Endodermal cell (in vitro differentiated cells): ENCODE data around the gene FGR. TPM values are rescaled to one million over a fixed set of nuclear protein-coding genes. Genes with fewer than 3 reads are reported as not detected.
"Not testable (repeated sequence)": the region's sequence is repeated elsewhere in the genome, so short reads cannot be mapped to it uniquely, and the experiment has no call there.

Source experiments
- DNase-seq: peaks from one replicate; pipeline ENCODE4 v3.0.0-alpha.2; 2017
- H3K27ac ChIP-seq: 2 replicates; pipeline ENCODE4 v1.5.1; 2013; ENCODE audit warnings: mild to moderate bottlenecking, low read depth, low read length, moderate library complexity
- H3K27me3 ChIP-seq: 2 replicates; pipeline ENCODE4 v1.6.1; 2013; ENCODE audit warnings: mild to moderate bottlenecking, low read length, moderate library complexity; ENCODE audit not compliant: insufficient read depth, control insufficient read depth, poor library complexity, severe bottlenecking
- H3K36me3 ChIP-seq: 2 replicates; pipeline ENCODE4 v1.7.0; 2013; ENCODE audit warnings: mild to moderate bottlenecking, low read length, moderate library complexity; ENCODE audit not compliant: control insufficient read depth, insufficient read depth
- H3K4me1 ChIP-seq: one replicate; pipeline ENCODE4 v1.7.0; 2013; ENCODE audit warnings: low read length; ENCODE audit not compliant: control insufficient read depth, insufficient read depth
- H3K4me3 ChIP-seq: 2 replicates; pipeline ENCODE4 v1.5.1; 2013; ENCODE audit warnings: mild to moderate bottlenecking, low read length, moderate library complexity
- H3K9ac ChIP-seq: 2 replicates; pipeline ENCODE4 v1.6.1; 2013; ENCODE audit warnings: mild to moderate bottlenecking, low read length, moderate library complexity; ENCODE audit not compliant: poor library complexity, severe bottlenecking; ENCODE audit errors: extremely low read depth
- H3K9me3 ChIP-seq: 2 replicates; pipeline ENCODE4 v1.6.1; 2013; ENCODE audit warnings: mild to moderate bottlenecking, low read length, moderate library complexity; ENCODE audit not compliant: control insufficient read depth
- H3K27ac Mint-ChIP-seq: 2 replicates; pipeline ENCODE4 v1.8.0; 2020; ENCODE audit warnings: mixed read lengths
- H3K27me3 Mint-ChIP-seq: 2 replicates; pipeline ENCODE4 v1.8.0; 2021; ENCODE audit warnings: mild to moderate bottlenecking, mixed read lengths; ENCODE audit not compliant: insufficient read depth
- H3K36me3 Mint-ChIP-seq: 2 replicates; pipeline ENCODE4 v1.8.0; 2020; ENCODE audit warnings: low read depth, mixed read lengths
- H3K4me1 Mint-ChIP-seq: 2 replicates; pipeline ENCODE4 v1.8.0; 2020; ENCODE audit warnings: mixed read lengths
- H3K4me3 Mint-ChIP-seq: 2 replicates; pipeline ENCODE4 v1.8.0; 2020; ENCODE audit warnings: mild to moderate bottlenecking, moderate library complexity, mixed read lengths
- H3K9me3 Mint-ChIP-seq: 2 replicates; pipeline ENCODE4 v1.8.0; 2020; ENCODE audit warnings: mild to moderate bottlenecking, mixed read lengths
- CTCF ChIP-seq: fragments of 200-600 bp; sonication (generic); conservative IDR thresholded peaks from 2 replicates; pipeline ENCODE4 v1.5.0; 2021; ENCODE audit warnings: antibody characterized with exemption, mild to moderate bottlenecking
- WGBS, 2 experiments: methylation state at CpG; one replicate each; pipeline versions ENCODE4 v1.1.5 to v1.1.7; 2013; ENCODE audit warnings: missing lambda C conversion rate in 2 of 2, mixed read lengths in 1 of 2; ENCODE audit not compliant: insufficient coverage in 1 of 2, insufficient read length in 1 of 2; 5-methylcytosine and 5-hydroxymethylcytosine counted together
- total RNA-seq, 2 donors: library from RNA; stranded (reverse); fragmentation: NEBNext Ultra II Directional in 1 of 2; extraction: Animal tissue kit (Norgen Biotek cat#: 25700) in 1 of 2; gene quantifications; 2 replicates in 1 of 2; 3 replicates in 1 of 2; pipeline ENCODE4 v1.2.1, GENCODE V29; 2021

Gene FGR
- total RNA-seq, 2 donors from 2014 or later, result not detected

GRCh38 chr1:27632387-27633297, 2.3 kb downstream of the FGR start:
- Mint-ChIP-seq H3K36me3 (no peaks in the 10 kb centered on the region), H3K4me1 (no peaks in the 10 kb centered on the region), H3K27ac (no peak overlapping the region), H3K4me3 (no peak overlapping the region), H3K27me3 (peaks cover 39% of the 10 kb centered on the region), H3K9me3 (no peaks in the 10 kb centered on the region)
- Histone ChIP-seq H3K36me3 (no peaks in the 10 kb centered on the region), H3K4me1 (no peaks in the 10 kb centered on the region), H3K27ac (no peak overlapping the region), H3K9ac (no peak overlapping the region), H3K9me3 (no peaks in the 10 kb centered on the region), H3K27me3 (peaks cover 20% of the 10 kb centered on the region), H3K4me3 (no peak overlapping the region)
- WGBS, 2 experiments, result 89 to 92% methylated on average over 4 to 14 of the region's 14 CpGs
- TF ChIP-seq CTCF, result no peak
- DNase-seq, result no peak

- Histone ChIP-seq H3K36me3 (no peaks in the 10 kb centered on the region), H3K4me1 (no peaks in the 10 kb centered on the region), H3K27ac (no peak overlapping the region), H3K9me3 (no peaks in the 10 kb centered on the region), H3K4me3 (no peak overlapping the region), H3K9ac (no peak overlapping the region), H3K27me3 (peaks cover 20% of the 10 kb centered on the region)
- no peak for TF ChIP-seq CTCF
- Mint-ChIP-seq H3K4me3 (no peak overlapping the region), H3K4me1 (no peaks in the 10 kb centered on the region), H3K36me3 (no peaks in the 10 kb centered on the region), H3K9me3 (no peaks in the 10 kb centered on the region), H3K27ac (no peak overlapping the region), H3K27me3 (peaks cover 37% of the 10 kb centered on the region)
- WGBS, 2 experiments, result 84 to 87% methylated on average over 3 to 5 of the region's 5 CpGs
- DNase-seq, result peak; percentile 41
These were observed 4.0 kb downstream of the FGR start for GRCh38 chr1:27630859-27631491.

GRCh38 chr1:27628712-27629111, 6.3 kb downstream of the FGR start:
- 71 to 77% methylated on average over 3 of the region's 3 CpGs for WGBS, 2 experiments
- no peak for TF ChIP-seq CTCF
- Histone ChIP-seq H3K4me1 (no peaks in the 10 kb centered on the region), H3K9me3 (no peaks in the 10 kb centered on the region), H3K4me3 (no peak overlapping the region), H3K27me3 (peaks cover 8% of the 10 kb centered on the region), H3K27ac (no peak overlapping the region), H3K36me3 (no peaks in the 10 kb centered on the region), H3K9ac (no peak overlapping the region)
- no peak overlapping the region for H3K4me3 Mint-ChIP-seq
- no peaks in the 10 kb centered on the region for H3K36me3 Mint-ChIP-seq
- no peak for DNase-seq
- no peak overlapping the region for H3K27ac Mint-ChIP-seq
- peaks cover 18% of the 10 kb centered on the region for H3K27me3 Mint-ChIP-seq
- H3K9me3 Mint-ChIP-seq, result no peaks in the 10 kb centered on the region
- no peaks in the 10 kb centered on the region for H3K4me1 Mint-ChIP-seq

GRCh38 chr1:27627733-27628132, 7.3 kb downstream of the FGR start:
- 79 to 94% methylated on average over 2 to 4 of the region's 4 CpGs for WGBS, 2 experiments
- H3K27me3 Mint-ChIP-seq, result not testable (repeated sequence)

More at GRCh38 chr1:27627733-27628132, 7.3 kb downstream of the FGR start:
- not testable (repeated sequence) for H3K9ac ChIP-seq, H3K9me3 ChIP-seq, H3K4me3 Mint-ChIP-seq, H3K9me3 Mint-ChIP-seq, H3K4me3 ChIP-seq, H3K36me3 ChIP-seq, H3K4me1 Mint-ChIP-seq, H3K27ac Mint-ChIP-seq, H3K4me1 ChIP-seq, H3K27me3 ChIP-seq, DNase-seq, H3K27ac ChIP-seq, H3K36me3 Mint-ChIP-seq
